PFSK-1 (cell line): ENCODE results near the gene EAPP.

Source experiments
- FOXP2 ChIP-seq: optimal IDR thresholded peaks from 2 replicates; pipeline ENCODE3; 2011; ENCODE audit warnings: borderline replicate concordance, control low read depth, inconsistent platforms; ENCODE audit not compliant: insufficient read depth; ENCODE audit errors: extremely low read length, extremely low read depth
- POLR2AphosphoS5 ChIP-seq: IDR thresholded peaks from 2 replicates; pipeline ENCODE4 v1.6.1; 2012; ENCODE audit warnings: low read depth, mild to moderate bottlenecking, control low read depth, low read length, moderate library complexity
- REST ChIP-seq, 2 experiments: IDR thresholded peaks; 2 replicates each; pipeline versions ENCODE4 v1.6.1 to v1.8.0; 2011 to 2012; ENCODE audit warnings: low read depth in 2 of 2, low read length in 2 of 2, control low read depth in 1 of 2, inconsistent platforms in 1 of 2, mild to moderate bottlenecking in 1 of 2, moderate library complexity in 1 of 2; ENCODE audit not compliant: insufficient read depth in 1 of 2
- SIN3A ChIP-seq: IDR thresholded peaks from 2 replicates; pipeline ENCODE4 v1.6.1; 2012; ENCODE audit warnings: mild to moderate bottlenecking, low read length, moderate library complexity, borderline replicate concordance; ENCODE audit not compliant: insufficient read depth
- TAF1 ChIP-seq: IDR thresholded peaks from 2 replicates; pipeline ENCODE4 v1.6.1; 2012; ENCODE audit warnings: low read length, control low read depth, borderline replicate concordance; ENCODE audit not compliant: insufficient read depth

The EAPP gene

DNA sequence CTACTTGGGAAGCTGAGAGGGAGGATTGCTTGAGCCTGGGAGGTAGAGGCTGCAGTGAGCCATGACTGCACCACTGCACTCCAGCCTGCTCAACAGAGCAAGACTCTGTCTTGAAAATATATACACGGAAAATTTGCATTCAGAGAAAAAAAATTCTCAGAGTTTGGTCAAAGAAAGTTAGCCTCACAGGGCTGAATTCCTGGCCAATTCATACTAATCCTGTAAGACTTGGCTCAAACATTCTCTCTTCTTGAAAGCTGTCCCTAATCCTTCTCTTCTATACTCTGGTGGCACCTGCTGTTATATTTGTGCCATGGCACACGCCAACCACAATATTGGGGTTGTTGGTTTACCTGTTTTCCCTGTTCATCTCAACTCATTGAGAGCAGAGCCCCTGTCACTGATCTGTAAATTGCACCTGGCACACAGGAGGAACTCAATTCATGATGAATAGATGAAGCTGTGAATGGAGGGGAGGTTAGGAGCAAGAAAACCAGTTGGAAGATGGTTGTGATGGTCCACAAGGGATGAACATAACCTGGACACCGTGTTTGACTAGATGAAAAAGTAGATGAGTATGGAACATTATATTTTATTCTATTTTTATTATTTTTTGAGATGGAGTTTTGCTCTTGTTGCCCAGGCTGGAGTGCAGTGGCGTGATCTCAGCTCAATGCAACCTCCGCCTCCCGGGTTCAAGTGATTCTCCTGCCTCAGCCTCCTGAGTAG is 40.7 kb downstream of the EAPP start:
- TF ChIP-seq TAF1 (no peak), FOXP2 (no peak), SIN3A (no peak), REST (IDR thresholded peaks at IDR 0.05; ENCODE audit: insufficient read depth in 1 of 2, low read depth in 2 of 2, low read length in 2 of 2) (no peak)

DNA sequence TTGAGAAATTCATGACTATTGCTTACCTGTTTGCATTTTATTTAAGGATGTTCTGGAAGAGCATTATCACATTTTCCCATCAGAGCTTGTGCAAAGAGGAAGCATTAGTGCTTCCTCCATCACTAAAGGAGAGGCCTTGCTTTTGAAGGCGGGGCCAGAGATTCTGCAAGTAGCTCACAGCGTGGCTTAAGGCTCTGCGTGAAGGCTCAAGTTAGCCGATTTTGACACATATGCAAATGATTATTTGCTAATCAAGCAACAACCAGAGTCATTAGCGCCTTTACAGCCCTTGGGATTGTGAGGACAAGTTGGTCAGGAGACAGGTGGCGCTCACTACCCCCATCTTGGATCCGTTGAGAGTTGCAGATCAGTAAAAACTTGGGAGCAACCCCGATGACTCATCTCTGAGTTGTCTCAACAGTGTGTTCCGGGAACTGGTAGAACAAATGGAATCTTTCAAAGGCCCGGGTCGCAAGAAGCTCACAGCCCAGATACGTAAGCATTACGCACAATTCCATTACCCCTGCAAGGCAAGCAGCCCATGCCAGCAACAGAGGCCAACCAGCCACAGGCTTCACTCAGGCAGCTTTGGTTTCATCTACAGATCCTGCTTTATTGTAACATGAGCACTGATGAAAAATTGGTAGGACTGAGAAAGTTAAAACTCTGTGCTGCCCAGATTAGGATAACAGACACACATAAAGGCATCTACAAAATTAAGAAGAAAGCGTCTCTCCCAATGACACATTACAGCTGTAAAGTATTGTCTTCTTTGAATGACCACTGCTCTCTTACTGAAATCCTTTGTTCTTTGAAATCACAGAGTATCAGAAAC is 42.6 kb downstream of the EAPP start:
- TF ChIP-seq SIN3A (no peak), TAF1 (no peak), FOXP2 (no peak), POLR2AphosphoS5 (no peak), REST (IDR thresholded peaks at IDR 0.05; ENCODE audit: insufficient read depth in 1 of 2, low read depth in 2 of 2, low read length in 2 of 2) (0 out of 4 replicates have a peak, but pooled peaks of 1 of the 2 experiments have one; percentile 20)

DNA sequence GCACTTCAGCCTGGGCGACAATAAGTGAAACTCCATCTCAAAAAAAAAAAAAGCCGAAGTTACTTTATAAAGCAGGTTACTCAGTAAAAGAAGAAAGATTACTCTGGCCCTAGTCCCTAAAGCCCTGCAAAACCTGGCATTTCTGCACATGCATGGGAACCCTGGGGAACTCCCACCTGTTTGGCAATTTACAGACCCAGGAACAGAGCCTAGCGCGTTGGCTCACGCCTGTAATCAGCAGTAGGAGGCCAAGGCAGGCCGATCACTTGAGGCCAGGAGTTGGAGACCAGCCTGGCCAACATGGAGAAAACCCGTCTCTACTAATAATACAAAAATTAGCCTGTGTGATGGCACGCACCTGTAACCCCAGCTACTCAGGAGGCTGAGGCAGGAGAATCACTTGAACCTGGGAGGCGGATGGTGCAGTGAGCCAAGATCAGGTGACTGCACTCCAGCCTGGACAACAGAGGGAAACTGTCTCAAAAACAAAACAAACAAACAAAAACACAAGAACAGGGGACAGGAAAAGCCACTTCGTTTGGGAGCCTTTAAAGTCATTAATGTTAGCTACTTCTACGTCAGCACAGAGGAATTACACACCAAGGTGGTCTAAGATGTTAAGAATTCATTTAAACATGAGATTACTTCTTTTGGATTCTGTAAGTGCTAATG is 43.4 kb downstream of the EAPP start:
- TF ChIP-seq SIN3A (no peak), TAF1 (no peak), POLR2AphosphoS5 (no peak), FOXP2 (no peak), REST (IDR thresholded peaks at IDR 0.05; ENCODE audit: insufficient read depth in 1 of 2, low read depth in 2 of 2, low read length in 2 of 2) (no peak)

DNA sequence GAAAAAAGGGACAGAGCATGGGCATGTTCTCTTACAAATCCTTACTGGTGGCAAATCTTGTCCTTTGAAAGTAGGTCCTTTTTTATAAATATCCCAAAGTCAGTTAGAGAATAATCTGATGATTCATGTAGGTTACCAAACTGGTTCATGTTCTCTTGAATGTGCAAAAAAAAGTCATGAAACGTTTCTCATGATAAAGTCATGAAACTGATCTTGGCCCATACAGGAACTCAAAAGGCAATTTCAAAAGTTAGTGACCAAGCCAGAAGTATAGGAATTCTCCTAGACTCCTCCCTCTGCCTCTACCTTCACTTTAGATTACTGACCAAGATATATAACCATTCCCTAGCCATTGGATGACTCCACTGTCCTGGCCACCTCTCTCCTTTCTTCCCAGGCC is 50.2 kb downstream of the EAPP start:
- TF ChIP-seq POLR2AphosphoS5, result no peak
- TF ChIP-seq FOXP2, result no peak
- TF ChIP-seq TAF1, result no peak

- TF ChIP-seq SIN3A, result no peak
- no peak for TF ChIP-seq REST (IDR thresholded peaks at IDR 0.05; ENCODE audit: insufficient read depth in 1 of 2, low read depth in 2 of 2, low read length in 2 of 2)
- no peak for TF ChIP-seq FOXP2
Measured at GRCh38 chr14:34488528-34488927, 51.0 kb downstream of the EAPP start.
